K562 (cell line): Measurements from ENCODE around the gene HOXB8. TPM values are rescaled to one million over a fixed set of nuclear protein-coding genes. Genes with fewer than 3 reads are reported as not detected.
A peak's percentile ranks its signal among the peaks of the same experiment; 100 is the strongest.

Source experiments
- MCM3 ChIP-seq: fragments of 450-650 bp; IDR thresholded peaks from 2 replicates; pipeline ENCODE4 v1.6.1; 2016
- SIN3A ChIP-seq, 2 experiments: fragments of 150-350 bp in 1 of 2; IDR thresholded peaks; 2 replicates each; pipeline ENCODE4 v1.6.1; 2011 to 2016; ENCODE audit warnings: borderline replicate concordance in 2 of 2, low read depth in 2 of 2, low read length in 2 of 2, mild to moderate bottlenecking in 2 of 2, moderate library complexity in 2 of 2; ENCODE audit not compliant: control insufficient read depth in 1 of 2
- ZEB2 ChIP-seq: fragments of 450-650 bp; IDR thresholded peaks from 2 replicates; pipeline ENCODE4 v1.6.1; 2016
- ZNF184 ChIP-seq: sonication (generic); formaldehyde crosslinking; IDR thresholded peaks from 2 replicates; pipeline ENCODE4 v1.5.0; 2020; ENCODE audit warnings: missing genetic modification reagents
- ZNF316 ChIP-seq: fragments of 450-650 bp; IDR thresholded peaks from 2 replicates; pipeline ENCODE4 v1.6.1; 2016
- polyA plus RNA-seq, 8 experiments: library from polyadenylated mRNA; depleted of rRNA in 4 of 8; stranded (reverse) in 5 of 8; unstranded in 3 of 8; fragments of >200 nt; fragmentation: Nextera tagmentation in 2 of 8; fragmentation: Illumina TruSeq in 1 of 8; extraction: Ambion mirVana in 2 of 8; extraction: Trizol in 1 of 8; gene quantifications; 2 replicates each; pipeline versions ENCODE4 v1.2.1 to v1.2.3, GENCODE V29; 2011 to 2014; ENCODE audit warnings: inconsistent platforms in 1 of 8, missing spikeins in 1 of 8
- total RNA-seq, 7 experiments: library from RNA; depleted of rRNA in 6 of 7; stranded (reverse); fragments of >200 nt in 6 of 7; fragmentation: Illumina TruSeq in 2 of 7; extraction: Trizol in 2 of 7; gene quantifications; 2 replicates each; pipeline versions ENCODE4 v1.2.1 to v1.2.3, GENCODE V29; 2011 to 2021; ENCODE audit warnings: low replicate concordance in 1 of 7
- TF ChIP-seq, protein P1 (sequence below), 2 experiments: IDR thresholded peaks; 2 replicates each; pipeline ENCODE4 v1.6.1; 2012; ENCODE audit warnings: improper control_type of control experiment in 2 of 2, low read depth in 2 of 2, low read length in 2 of 2, borderline replicate concordance in 1 of 2

The HOXB8 gene
- total and polyA plus RNA-seq, 9 of the 15 experiments (the other 6 are each of a cell fraction or from before 2014, with no cell fraction given), result 0.52 to 23.8 (median 3.6) TPM

- TF ChIP-seq, protein P1, sequence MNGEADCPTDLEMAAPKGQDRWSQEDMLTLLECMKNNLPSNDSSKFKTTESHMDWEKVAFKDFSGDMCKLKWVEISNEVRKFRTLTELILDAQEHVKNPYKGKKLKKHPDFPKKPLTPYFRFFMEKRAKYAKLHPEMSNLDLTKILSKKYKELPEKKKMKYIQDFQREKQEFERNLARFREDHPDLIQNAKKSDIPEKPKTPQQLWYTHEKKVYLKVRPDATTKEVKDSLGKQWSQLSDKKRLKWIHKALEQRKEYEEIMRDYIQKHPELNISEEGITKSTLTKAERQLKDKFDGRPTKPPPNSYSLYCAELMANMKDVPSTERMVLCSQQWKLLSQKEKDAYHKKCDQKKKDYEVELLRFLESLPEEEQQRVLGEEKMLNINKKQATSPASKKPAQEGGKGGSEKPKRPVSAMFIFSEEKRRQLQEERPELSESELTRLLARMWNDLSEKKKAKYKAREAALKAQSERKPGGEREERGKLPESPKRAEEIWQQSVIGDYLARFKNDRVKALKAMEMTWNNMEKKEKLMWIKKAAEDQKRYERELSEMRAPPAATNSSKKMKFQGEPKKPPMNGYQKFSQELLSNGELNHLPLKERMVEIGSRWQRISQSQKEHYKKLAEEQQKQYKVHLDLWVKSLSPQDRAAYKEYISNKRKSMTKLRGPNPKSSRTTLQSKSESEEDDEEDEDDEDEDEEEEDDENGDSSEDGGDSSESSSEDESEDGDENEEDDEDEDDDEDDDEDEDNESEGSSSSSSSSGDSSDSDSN (IDR thresholded peaks at IDR 0.05; ENCODE audit: borderline replicate concordance in 1 of 2, low read depth in 2 of 2, low read length in 2 of 2), result peak; percentile 56 to 59; a peak in 3 of 4 replicates
- TF ChIP-seq MCM3 (no peak), ZEB2 (no peak), SIN3A (IDR thresholded peaks at IDR 0.05; ENCODE audit: borderline replicate concordance in 2 of 2, control insufficient read depth in 1 of 2, low read depth in 2 of 2, low read length in 2 of 2) (no peak), ZNF316 (no peak), ZNF184 (CRISPR knock-in tag) (no peak)
Measured at GRCh38 chr17:48628649-48629410, 13.7 kb upstream of the HOXB8 start (continued).
